ENCODE measurements around the gene C7orf25.
"Not testable (repeated sequence)": the region's sequence is repeated elsewhere in the genome, so short reads cannot be mapped to it uniquely, and the experiment has no call there.

Gene C7orf25

DNA sequence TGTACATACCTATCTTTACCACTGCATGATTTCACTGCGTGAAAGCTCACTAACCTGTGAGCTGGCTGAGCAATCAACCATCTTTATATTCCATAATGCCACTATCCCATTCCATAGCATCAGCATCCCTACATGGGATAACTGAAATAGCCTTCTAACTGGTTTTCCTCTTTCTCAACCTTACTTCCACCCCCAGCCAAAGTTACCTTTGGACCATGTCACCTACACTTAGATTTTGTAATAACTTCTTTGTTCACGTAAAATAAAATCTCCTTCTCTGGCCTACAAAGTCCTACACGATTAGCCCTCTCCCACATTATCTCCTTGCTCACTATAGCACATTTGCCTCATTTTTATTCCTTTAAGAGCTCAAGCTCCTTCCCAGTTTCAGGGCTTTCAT is 17.6 kb upstream of the C7orf25 start:
- no peak for DNase-seq

DNA sequence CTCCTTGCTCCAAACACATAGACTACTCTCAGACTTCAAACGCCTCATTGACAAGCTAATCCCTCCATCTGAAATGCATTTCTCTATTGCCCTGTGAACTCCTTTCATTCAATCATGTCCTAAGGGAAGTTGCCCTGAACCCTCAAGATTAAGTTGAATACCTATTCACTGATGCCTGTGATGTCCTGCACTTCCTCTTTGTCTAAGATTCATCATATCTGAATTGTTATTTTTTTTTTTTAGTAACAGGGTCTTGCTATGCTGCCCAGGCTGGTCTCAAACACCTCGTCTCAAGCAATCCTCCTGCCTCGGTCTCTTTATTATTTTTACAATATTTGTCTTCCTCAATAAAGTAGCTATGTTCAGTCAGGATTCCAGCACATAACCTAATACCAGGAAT is 16.9 kb upstream of the C7orf25 start:
- DNase-seq, result no peak

DNA sequence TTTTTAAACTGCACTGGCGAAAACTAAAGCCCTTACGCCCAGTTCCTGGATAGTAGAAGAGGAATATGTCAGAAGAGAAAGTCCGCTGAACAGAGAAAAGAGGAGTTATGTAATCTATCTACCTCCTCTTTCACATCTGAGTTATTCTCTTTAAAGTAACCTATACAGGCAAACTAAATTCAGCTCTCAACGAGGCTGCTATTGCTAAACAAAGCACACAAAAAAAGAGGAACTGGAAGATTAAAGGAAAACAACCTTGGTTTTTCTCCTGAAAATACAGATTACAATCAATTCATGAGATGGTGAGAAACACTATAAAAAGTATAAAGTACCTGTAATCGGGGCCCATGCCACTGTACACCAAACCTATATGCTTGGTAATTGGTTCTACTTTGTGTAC is 14.3 kb upstream of the C7orf25 start:
- no peak for DNase-seq

DNA sequence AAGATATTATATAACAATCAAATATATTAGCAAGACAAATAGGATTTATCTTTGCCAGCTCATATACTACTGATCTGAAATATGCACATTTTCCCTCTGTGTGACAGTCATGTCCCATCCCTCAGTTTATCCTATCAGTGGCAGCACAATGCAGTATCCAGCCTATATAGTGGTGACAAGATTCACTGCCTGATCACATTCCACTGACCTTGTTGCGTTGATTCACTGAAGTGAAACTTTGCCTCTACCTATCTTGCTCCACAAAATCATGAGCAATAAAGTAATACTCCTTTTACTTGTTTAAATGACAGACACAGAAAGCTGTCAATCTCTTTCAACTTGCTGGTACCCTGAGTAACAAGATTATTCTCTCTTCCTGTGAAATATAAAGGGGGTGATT is 13.8 kb upstream of the C7orf25 start:
- DNase-seq, result no peak

DNA sequence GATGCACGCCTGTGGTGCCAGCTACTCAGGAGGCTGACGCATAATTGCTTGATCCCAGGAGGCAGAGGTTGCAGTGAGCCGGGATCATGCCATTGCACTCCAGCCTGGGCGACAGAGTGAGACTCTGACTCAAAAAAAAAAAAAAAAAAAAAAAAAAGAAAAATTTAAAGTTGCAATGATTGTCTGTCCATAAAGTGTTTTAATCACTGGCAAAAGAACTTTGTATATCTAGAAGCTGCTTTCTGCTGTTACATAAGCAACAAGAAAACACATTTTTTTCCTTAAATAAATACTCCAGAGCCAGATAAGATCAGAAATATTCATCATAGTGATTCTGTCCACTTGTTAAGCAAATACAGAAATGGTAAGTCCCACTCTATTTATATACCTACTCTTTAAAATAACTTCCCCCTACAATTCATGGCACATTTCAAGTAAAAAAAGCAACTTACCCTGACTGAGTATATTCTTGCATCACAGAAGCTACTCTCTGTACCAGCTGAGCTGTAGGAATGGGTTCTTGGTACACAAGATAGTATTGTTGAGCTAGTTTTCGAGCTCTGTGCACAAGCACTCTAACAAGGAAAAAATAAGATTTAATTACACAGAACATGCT is 12.5 kb upstream of the C7orf25 start:
- DNase-seq, result no peak

DNA sequence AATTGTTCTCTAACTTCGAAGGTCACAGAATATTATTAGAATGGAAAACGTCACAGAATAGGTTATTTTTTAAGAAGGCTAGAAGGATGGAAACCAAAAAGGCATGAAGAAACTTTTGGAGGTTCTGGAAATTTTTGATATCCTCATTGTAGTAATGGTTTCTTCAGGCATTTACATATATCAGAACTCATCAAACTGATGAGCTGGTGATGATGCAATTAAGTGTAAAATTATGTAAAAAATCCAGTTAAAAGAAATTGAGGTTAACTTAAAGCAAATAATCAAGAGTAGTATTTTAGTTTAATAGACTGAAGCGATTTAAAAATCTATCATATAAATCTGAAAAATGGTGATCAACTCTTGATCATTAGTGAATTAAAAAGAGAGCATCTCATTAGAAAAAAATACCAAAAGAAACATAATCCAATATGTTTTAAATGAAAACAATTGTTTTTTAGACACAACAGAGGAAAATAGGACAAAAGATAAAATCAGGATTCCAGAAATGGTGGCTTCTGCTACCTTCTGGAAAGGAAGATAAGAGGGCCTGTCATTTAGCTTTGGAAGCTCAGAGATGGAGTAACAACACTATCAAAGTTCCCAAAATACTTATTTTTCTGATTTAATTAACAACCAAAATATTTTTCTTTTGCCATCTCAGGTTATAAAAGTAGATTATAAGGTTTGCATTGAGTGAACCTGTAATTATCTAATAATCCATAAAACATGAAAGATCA is 10.3 kb upstream of the C7orf25 start:
- DNase-seq, result no peak

DNA sequence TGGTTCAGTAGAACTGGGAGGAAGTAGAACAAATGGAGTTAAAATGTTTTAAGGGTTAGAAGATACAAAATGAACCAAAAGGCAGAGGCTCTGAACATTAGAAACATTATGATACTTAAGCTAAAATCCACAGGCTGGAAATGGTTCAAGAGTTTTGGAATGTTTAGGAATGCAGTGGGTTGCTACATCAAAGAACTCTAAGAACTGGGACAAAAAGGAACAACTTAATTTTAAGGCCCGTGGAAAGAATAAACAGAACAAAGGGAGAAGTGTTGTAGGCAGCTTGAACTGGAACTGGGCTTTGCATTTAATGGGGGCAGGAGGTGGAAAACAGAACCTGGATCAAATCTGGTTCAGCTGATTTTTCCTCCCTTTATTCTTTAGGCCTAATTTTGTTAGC is 3.5 kb upstream of the C7orf25 start:
- DNase-seq, result peak; percentile 36

DNA sequence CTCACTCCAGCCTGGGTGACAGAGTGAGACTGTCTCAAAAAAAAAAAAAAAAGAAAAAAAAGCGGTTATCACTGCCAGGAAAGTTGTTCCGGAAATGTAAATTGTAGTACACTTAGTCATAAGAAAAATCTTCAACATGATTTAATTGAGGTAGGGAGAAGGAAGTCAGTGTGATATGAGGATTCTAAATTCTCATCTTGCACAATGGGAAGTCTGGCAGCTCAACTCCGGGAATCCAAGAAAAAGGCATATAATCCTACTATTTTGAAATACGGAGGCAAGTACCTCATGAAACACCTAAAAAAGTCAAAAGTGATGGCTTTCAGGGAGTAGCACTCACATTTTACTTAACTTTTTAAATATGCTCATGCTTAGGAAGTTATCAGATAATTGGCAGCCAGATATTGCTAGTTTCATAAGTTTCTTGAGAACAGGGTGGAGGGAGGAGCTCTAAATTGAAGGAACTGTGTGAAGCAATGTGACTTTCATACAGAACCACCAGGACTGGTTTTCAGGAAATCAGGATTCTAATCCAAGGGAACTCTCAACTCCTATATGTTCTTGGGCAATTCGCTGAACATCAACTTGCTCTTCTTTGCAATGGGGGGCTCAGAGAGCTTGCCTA is 2.7 kb upstream of the C7orf25 start:
- DNase-seq, result peak; percentile 68

DNA sequence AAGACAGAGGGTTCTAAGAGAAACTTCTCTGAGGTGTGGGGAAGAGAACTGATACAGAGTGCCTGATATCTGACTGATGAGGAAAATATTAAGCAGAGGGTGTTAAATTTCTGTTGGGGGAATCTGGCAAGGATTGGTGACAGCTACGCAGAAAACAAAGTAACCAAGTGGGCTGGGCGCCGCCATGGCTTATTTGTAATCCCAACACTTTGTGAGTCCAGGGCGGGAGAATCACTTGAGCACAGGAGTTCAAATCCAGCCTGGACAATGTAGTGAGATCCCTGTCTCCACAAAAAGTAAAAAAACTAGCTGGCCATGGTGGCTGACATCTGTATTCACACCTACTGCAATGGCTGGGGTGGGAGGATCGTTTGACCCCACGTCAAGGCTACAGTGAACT is 2.1 kb upstream of the C7orf25 start:
- DNase-seq, result no peak

DNA sequence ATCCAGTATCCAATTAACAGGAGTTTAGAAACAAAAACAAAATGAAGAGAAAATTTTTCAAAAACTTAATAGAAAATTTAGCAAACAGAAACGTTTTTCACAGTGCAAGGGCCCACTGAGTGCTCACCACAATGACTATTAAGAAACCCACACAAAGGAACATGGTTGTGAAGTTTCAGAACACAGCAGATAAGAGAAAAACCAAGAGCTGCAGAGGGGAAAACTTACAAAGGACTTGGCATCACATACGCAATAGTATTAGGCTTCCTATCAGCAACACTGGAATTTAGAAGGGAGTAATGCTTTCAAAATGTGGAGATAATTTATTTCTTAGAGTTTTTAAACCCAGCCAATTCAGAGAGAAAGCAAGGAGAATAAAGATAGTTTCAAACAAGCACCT is 1.7 kb upstream of the C7orf25 start:
- DNase-seq, result no peak

DNA sequence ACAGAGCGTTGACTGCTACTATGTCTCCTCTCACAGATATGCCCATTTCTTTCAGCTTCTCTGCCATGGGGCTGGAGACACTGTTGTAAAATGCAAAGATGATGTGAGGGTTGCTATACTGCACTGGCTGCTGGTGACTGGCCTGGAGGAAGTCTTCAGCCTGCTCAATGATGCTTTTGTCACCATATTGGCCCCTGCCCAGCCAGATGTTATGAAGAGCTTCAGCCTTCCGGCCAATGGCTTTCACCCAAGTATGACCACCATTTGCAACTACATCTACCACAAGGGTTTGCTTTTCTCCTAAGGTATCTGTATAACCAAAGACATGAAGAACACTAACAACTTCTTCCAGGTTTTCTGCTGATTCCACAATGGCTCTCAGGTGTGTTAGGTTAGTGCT is 1.6 kb downstream of the C7orf25 start:
- no peak for DNase-seq

DNA sequence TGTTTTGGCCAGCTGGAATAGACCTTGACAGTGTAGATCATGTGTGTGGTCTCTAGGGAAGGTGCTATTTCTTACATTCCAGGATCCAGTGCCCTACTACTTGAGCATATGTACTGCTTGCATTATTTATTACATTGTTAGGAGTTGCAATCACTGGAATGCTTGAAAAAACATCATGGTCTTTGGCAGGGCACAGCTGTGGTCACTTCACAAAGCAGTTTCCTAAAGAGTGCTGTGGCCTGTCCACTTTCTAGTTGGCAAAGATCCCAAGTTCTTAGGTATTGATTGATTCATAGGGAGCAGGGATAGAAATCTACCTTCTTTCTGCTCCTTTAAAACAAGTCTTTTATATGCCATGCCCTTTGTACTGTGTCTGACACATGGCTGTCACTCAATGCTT is 4.6 kb downstream of the C7orf25 start:
- DNase-seq, result no peak

DNA sequence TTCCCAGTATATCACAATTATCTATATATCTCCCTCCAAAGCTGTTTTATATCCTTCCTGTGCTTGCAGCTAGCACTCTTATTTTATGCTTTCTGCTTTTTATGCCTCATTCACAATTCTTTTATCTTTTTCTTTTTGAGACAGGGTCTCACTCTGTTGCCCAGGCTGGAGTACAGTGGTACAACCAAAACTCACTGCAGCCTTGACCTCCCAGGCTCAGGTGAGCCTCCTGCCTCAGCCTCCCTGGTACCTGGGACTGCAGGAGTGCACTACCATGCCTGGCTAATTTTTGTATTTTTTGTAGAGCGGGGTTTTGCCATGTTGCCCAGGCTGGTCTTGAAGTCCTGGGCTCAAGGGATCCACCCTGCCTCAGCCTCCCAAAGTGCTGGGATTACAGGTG is 5.7 kb downstream of the C7orf25 start:
- DNase-seq, result no peak

DNA sequence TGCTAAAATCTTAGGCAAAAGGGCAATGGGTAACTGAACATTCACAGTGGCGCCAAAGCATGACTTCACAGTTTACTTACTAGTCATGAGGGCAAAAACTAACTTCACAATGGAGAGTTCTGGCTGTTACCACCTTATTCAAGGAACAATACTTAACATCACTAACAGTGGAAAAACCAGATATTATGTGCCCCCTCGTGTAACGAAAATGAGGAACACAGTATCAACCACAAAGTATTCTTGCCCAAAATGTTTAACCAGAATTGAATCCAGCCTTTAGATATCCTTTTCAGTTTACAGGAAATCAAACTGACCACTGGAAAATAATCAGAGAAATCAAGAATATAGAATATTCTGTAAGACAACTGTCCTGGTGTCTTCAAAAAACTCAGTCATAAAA is 9.5 kb downstream of the C7orf25 start:
- no peak for DNase-seq

DNA sequence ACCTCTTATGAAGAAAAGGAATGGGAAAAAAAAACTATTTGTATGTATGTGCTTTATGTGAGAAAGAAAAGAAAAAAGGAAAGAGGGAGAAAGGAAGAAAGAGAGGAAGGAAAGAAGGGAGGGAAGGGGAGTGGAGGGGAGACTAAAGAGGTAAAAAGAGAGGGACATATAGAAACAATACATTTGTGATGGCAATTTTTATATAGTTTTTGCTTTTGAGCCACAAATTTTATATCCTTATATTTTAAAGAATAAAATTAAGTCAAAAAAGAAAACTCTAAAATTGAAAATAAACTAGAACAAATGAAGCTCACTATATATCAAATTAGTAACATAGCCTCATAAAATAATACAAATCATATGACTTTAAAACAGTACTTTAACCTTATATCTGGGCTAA is 11.0 kb downstream of the C7orf25 start:
- DNase-seq, result no peak

DNA sequence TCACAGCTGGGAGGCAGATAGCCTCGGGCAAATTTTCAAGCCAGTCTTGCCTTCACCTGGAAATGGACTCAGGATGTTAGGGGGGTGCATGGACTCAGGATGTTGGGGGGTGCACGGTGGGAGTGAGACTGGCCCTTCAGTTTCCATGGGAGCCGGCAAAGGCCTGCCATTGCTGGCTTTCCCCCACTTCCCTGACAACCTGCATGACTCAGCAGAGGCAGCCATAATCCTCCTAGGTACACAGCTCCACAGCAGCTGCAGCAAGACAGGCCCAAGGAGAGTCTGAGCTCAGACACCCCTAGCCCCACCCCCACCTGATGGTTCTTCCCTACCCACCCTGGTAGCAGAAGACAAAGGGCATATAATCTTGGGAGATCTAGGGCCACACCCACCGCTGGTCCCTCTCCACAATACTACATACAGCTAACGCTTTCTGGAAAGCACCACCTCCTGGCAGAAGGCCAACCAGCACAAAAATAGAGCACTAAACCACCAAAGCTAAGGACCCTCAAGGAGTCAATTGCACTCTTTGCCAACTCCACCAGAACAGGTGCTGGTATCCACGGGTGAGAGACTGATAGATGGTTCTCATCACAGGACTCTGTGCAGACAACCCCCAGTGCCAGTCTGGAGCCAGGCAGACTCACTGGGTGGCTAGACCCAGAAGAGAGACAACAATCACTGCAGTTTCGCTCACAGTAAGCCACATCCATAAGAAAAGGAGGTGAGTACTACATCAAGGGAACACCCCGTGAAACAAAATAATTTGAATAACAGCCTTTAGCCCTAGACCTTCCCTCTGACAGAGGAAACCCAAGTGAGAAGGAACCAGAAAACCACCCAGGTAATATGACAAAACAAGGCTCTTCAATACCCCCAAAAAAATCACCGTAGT is 18.3 kb downstream of the C7orf25 start:
- DNase-seq, result no peak

DNA sequence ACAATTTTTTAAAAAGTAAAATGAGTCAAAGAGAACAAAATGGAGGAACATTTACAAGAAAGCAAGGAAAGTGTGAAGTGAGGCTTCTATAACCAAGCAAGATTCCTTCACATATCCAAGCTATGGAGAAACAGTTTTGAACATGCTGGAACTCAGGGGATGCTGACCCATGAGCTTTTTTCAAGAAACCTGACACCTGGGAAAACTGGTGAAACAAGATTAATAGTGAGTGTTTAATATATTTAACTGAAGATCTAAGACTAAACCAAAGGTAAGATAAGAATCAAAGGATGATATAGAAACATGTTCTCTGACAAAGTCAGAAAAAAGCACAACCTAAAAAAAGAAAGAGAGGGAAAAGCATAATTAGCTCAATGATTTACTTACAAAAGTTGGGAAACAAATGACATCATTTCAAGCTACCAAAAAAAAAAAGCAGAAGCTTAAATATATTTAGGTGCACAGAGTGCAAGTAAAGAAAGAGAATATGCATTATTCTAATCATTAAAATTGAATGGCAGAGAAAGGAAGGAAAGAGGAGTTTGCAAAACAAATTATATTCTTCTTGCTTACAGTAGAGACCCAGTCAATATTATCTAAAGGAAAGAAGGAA is 24.9 kb downstream of the C7orf25 start:
- DNase-seq, result no peak

DNA sequence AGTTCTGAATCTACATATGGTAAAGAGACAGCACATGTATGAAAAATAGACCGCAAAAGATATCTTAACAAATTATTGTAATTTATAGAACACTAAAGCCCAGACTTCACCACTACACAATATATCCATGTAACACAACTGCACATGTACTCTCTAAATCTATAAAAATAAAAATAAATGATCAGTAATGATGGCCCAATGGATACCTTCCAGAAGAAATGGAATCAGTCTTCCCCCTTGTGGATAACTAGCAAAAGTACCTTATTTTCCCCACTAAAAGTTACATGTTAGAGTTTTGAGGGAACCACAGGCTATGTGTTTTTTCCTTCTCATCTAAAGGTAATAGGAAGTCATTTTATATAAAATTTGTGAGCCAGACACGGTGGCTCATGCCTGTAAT is 25.7 kb downstream of the C7orf25 start:
- DNase-seq, result peak; percentile 11

DNA sequence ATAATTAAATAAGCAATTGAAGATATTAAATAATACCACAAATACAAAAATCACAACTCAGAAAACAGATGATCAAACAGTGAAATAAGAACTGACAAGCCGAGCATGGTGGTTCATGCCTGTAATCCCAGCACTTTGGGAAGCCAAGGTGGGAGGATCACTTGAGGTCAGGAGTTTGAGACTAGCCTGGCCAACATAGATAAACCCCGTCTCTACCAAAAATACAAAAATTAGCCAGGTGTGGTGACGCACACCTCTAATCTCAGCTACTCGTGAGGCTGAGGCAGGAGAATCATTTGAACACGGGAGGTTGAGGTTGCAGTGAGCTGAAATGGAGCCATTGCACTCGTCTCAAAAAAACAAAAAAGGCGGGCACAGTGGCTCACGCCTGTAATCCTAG is 26.7 kb downstream of the C7orf25 start:
- DNase-seq, result not testable (repeated sequence)

DNA sequence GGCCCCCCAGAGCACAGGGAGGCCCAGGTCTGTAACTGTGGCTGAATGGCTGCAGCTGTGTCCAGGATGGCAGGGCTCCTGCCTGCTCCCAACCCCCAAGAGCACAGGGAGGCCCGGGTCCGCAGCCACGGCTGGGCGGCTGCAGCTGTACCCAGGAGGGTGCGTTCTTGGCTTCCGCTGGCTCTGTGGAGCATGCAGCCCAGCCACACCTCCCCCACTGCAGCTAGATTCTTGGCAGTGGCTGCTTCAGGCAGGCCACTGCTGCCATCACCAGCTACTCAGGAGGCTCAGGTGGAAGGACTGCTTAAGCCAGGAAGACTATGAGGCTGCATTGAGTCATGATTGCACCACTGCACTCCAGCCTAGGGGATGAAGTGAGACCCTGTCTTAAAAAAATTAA is 27.9 kb downstream of the C7orf25 start:
- no peak for DNase-seq

DNA sequence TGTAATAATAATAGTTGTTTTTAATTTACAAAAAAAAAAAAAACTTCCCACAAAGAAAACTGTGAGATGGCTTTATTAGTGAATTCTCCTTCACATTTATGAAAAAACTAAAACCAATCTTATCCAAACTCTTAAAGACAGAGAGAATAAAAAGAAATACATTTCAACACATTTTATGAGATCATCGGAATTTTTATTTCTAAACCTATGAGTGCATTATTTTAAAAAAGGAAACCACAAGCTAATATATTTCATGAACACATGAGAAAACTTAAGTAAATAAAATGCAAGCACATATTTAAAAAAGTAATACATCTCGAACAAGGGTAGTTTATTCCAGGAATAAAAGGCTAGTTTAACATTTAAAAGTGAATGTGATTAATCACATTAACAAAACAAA is 31.5 kb downstream of the C7orf25 start:
- no peak for DNase-seq

DNA sequence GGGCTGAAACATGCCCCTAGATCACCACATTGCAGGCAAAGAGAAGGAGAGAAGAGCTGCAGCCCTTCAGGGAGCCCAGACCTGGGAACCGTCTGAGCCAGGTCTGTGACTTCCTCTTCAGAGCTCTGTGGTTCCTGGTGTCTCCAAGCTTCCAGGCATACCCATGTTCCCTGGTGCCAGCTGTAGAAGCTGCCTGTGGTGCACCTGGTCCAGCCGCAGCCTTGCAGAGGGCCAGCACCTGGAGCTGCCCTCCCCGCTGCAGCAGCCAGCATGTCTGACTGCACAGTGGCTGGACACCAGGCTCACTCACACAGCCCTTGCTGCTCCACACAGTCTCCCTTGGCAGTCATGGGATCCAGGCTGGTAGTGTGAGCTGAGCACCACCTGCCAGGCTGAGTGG is 33.6 kb downstream of the C7orf25 start:
- no peak for DNase-seq

DNA sequence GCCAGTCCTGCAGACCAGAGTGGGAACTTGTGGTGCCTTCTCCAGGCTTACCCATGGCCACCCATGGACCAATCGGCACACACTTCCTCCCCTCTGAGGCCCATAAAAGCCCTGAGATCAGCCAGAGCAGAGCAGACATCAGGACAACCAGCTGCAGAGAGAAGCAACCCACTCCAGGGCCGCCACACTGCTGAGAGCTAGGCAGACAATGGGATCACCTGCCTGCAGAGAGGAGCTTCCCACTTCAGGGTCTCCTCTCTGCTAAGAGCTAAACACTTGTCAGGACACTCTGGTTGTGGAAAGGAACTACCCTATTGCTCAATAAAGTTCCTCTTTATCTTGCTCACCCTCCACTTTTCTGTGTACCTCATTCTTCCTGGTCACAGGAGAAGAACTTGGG is 34.0 kb downstream of the C7orf25 start:
- no peak for DNase-seq

Data from fibroblast of skin of back (primary cell).